Mesothelial cell of epicardium (in vitro differentiated cells): Measurements from ENCODE around the gene FREY1. TPM values are rescaled to one million over a fixed set of nuclear protein-coding genes. Genes with fewer than 3 reads are reported as not detected.

ENCODE experiments used
- DNase-seq, 2 experiments: peaks; one replicate each; pipeline ENCODE4 v3.0.0; 2021; ENCODE audit warnings: low spot score in 2 of 2; ENCODE audit not compliant: unreplicated experiment in 2 of 2
- H3K27ac Mint-ChIP-seq: 2 replicates; pipeline ENCODE4 v1.8.0; 2021; ENCODE audit warnings: mixed read lengths
- H3K27me3 Mint-ChIP-seq: 2 replicates; pipeline ENCODE4 v1.8.0; 2021; ENCODE audit warnings: low read depth, mixed read lengths
- H3K36me3 Mint-ChIP-seq: 2 replicates; pipeline ENCODE4 v1.8.0; 2021; ENCODE audit warnings: mixed read lengths
- H3K4me1 Mint-ChIP-seq: 2 replicates; pipeline ENCODE4 v1.8.0; 2021; ENCODE audit warnings: mixed read lengths
- H3K4me3 Mint-ChIP-seq: 2 replicates; pipeline ENCODE4 v1.8.0; 2021; ENCODE audit warnings: mild to moderate bottlenecking, moderate library complexity, mixed read lengths
- H3K9me3 Mint-ChIP-seq: 2 replicates; pipeline ENCODE4 v1.8.0; 2021; ENCODE audit warnings: mixed read lengths
- CTCF ChIP-seq: fragments of 200-600 bp; sonication (generic); IDR thresholded peaks from one replicate; pipeline ENCODE4 v1.5.0; 2021; ENCODE audit warnings: antibody characterized with exemption; ENCODE audit not compliant: unreplicated experiment
- total RNA-seq: library from RNA; stranded (reverse); gene quantifications from 3 replicates; pipeline ENCODE4 v1.2.1, GENCODE V29; 2021

Gene FREY1
- total RNA-seq, 1 donor from 2014 or later: 3.9 TPM

- Mint-ChIP-seq H3K4me3 (no peak overlapping the region), H3K4me1 (peaks cover 7% of the 10 kb centered on the region), H3K9me3 (no peaks in the 10 kb centered on the region), H3K36me3 (peaks cover 10% of the 10 kb centered on the region), H3K27ac (no peak overlapping the region), H3K27me3 (peaks cover 19% of the 10 kb centered on the region)
- TF ChIP-seq CTCF: no peak
- DNase-seq: no peak
Observed at GRCh38 chr11:45881708-45882368, 25.2 kb downstream of the FREY1 start.

- Mint-ChIP-seq H3K4me1 (peaks cover 7% of the 10 kb centered on the region), H3K36me3 (peaks cover 14% of the 10 kb centered on the region), H3K9me3 (no peaks in the 10 kb centered on the region), H3K4me3 (no peak overlapping the region), H3K27ac (no peak overlapping the region), H3K27me3 (peaks cover 10% of the 10 kb centered on the region)
- TF ChIP-seq CTCF: no peak
- DNase-seq: no peak
Observed at GRCh38 chr11:45880772-45881570, 26.1 kb downstream of the FREY1 start.

- no peak for TF ChIP-seq CTCF
- H3K36me3 Mint-ChIP-seq: peaks cover 14% of the 10 kb centered on the region
- peaks cover 7% of the 10 kb centered on the region for H3K27me3 Mint-ChIP-seq
- H3K9me3 Mint-ChIP-seq: no peaks in the 10 kb centered on the region
- no peak for DNase-seq
- H3K27ac Mint-ChIP-seq: no peak overlapping the region
- H3K4me1 Mint-ChIP-seq: peaks cover 4% of the 10 kb centered on the region
- H3K4me3 Mint-ChIP-seq: no peak overlapping the region
Observed at GRCh38 chr11:45879803-45880686, 27.0 kb downstream of the FREY1 start.

GRCh38 chr11:45877845-45878244, 29.2 kb downstream of the FREY1 start:
- H3K36me3 Mint-ChIP-seq: peaks cover 22% of the 10 kb centered on the region
- no peak for TF ChIP-seq CTCF
- peaks cover 4% of the 10 kb centered on the region for H3K4me1 Mint-ChIP-seq
- H3K27me3 Mint-ChIP-seq: no peaks in the 10 kb centered on the region
- H3K9me3 Mint-ChIP-seq: no peaks in the 10 kb centered on the region
- no peak for DNase-seq
- H3K4me3 Mint-ChIP-seq: no peak overlapping the region
- H3K27ac Mint-ChIP-seq: no peak overlapping the region

- Mint-ChIP-seq H3K4me3 (no peak overlapping the region), H3K27ac (no peak overlapping the region)
Observed at GRCh38 chr11:45877221-45877620, 29.9 kb downstream of the FREY1 start.

More at GRCh38 chr11:45877221-45877620, 29.9 kb downstream of the FREY1 start:
- H3K9me3 Mint-ChIP-seq: no peaks in the 10 kb centered on the region
- H3K4me1 Mint-ChIP-seq: peaks cover 4% of the 10 kb centered on the region
- H3K27me3 Mint-ChIP-seq: no peaks in the 10 kb centered on the region
- DNase-seq: no peak
- H3K36me3 Mint-ChIP-seq: peaks cover 22% of the 10 kb centered on the region
- TF ChIP-seq CTCF: no peak
